Sigmoid colon (tissue), 7 donors: Measurements from ENCODE around the gene FBXW10. TPM values are rescaled to one million over a fixed set of nuclear protein-coding genes. Genes with fewer than 3 reads are reported as not detected.
"Not testable (repeated sequence)": the region's sequence is repeated elsewhere in the genome, so short reads cannot be mapped to it uniquely, and the experiment has no call there.

ENCODE experiments used
- DNase-seq: peaks from one replicate; pipeline ENCODE4 v3.0.0-alpha.2; 2019
- H3K27ac ChIP-seq, 4 donors: fragments of 200-600 bp; sonication (generic); one replicate each; pipeline ENCODE4 v1.5.1; 2016 to 2019; ENCODE audit warnings: mild to moderate bottlenecking in 1 of 4
- H3K27me3 ChIP-seq, 3 donors: fragments of 200-600 bp; sonication (generic); one replicate each; pipeline ENCODE4 v1.5.1; 2019; ENCODE audit warnings: mild to moderate bottlenecking in 1 of 3
- H3K36me3 ChIP-seq, 4 donors: fragments of 200-600 bp; sonication (generic); one replicate each; pipeline ENCODE4 v1.5.1; 2016 to 2019
- H3K4me1 ChIP-seq, 4 donors: fragments of 200-600 bp; sonication (generic); one replicate each; pipeline ENCODE4 v1.5.1; 2017 to 2019
- H3K4me3 ChIP-seq, 4 donors: fragments of 200-600 bp; sonication (generic); one replicate each; pipeline ENCODE4 v1.5.1; 2017 to 2019; ENCODE audit warnings: mild to moderate bottlenecking in 2 of 4, moderate library complexity in 1 of 4
- H3K9me3 ChIP-seq, 4 donors: fragments of 200-600 bp in 3 of 4; sonication (generic) in 3 of 4; one replicate each; pipeline versions ENCODE4 v1.5.1 to v1.6.1; 2013 to 2019
- CTCF ChIP-seq, 4 experiments: fragments of 450-650 bp in 3 of 4; fragments of 200-600 bp in 1 of 4; IDR thresholded peaks; one replicate each; pipeline ENCODE4 v1.5.1; 2016 to 2019; ENCODE audit warnings: antibody characterized with exemption in 4 of 4, mild to moderate bottlenecking in 3 of 4, moderate library complexity in 2 of 4
- EP300 ChIP-seq, 4 donors: sonication (generic); formaldehyde crosslinking; IDR thresholded peaks; one replicate each; pipeline ENCODE4 v1.6.1; 2017; ENCODE audit warnings: antibody characterized with exemption in 4 of 4
- POLR2A ChIP-seq, 2 donors: fragments of 450-650 bp; IDR thresholded peaks; one replicate each; pipeline ENCODE4 v1.6.1; 2016; ENCODE audit warnings: antibody characterized with exemption in 2 of 2, mild to moderate bottlenecking in 2 of 2, moderate library complexity in 2 of 2
- POLR2AphosphoS5 ChIP-seq, 4 donors: sonication (generic); formaldehyde crosslinking; IDR thresholded peaks; one replicate each; pipeline ENCODE4 v1.6.1; 2017; ENCODE audit warnings: antibody characterized with exemption in 4 of 4
- WGBS, 2 donors: extraction: QIAGEN DNeasy Blood & Tissue Kit; methylation state at CpG; one replicate each; pipeline ENCODE4 v1.1.7; 2013; 5-methylcytosine and 5-hydroxymethylcytosine counted together
- intact Hi-C: fragments of 100-400 bp; cut with DNase I; formaldehyde crosslinking; loops from one replicate; pipeline ENCODE4 v1.15.1; 2023
- polyA plus RNA-seq, 3 donors: library from polyadenylated mRNA; stranded (reverse); fragments of 200-250 nt; gene quantifications; one replicate each; pipeline ENCODE4 v1.2.3, GENCODE V29; 2013
- total RNA-seq, 4 donors: library from RNA; depleted of rRNA; stranded (reverse); fragments of >200 nt; gene quantifications; one replicate each; pipeline ENCODE4 v1.1.0, GENCODE V29; 2016
- donor health status: healthy with polysubstance abuse.
- donor health status: Bipolar disorder and iron deficiency.
- donor health status: healthy.

FBXW10 gene
- total and polyA plus RNA-seq, 7 donors = 0.03 to 0.33 (median 0.28) TPM; not detected in 4

DNA sequence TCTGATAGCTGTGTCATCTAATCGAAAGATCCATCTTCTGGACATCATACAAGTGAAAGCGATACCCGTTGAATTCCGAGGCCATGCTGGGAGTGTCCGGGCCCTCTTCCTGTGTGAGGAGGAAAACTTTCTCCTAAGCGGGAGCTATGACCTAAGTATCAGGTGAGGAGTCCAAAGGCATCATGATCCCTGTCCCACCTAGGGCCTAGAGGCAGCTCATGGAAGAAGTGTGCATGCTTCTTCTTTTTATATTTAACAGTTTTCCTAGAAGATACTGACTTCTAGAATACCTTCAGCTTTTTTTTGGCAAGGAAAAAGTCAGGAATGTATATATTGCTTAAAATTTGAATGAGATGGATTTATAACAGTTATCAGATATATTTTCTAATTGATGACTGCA, 14.5 kb downstream of the FBXW10 start:
- H3K36me3 ChIP-seq, H3K9me3 ChIP-seq, H3K4me3 ChIP-seq, H3K27me3 ChIP-seq, H3K27ac ChIP-seq, intact Hi-C loops, DNase-seq, H3K4me1 ChIP-seq: not testable (repeated sequence)
- WGBS, 2 donors = 92 to 98% methylated on average over 1 to 2 of the region's 6 CpGs

DNA sequence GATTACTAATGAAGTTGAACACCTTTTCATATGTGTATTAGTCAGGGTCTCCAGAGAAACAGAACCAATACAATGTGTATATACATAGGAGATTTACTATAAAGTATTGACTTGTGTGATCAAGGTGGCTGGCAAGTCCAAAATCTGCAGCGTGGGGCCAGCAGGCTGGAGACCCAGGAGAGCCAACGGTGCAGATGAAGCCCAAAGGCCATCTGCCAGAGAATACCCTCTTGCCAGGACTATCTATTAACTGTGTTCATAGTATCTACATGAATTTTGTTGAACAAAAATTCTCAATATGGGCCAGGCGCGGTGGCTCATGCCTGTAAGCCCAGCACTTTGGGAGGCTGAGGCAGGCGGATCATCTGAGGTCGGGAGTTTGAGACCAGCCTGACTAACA, 16.4 kb downstream of the FBXW10 start:
- H3K27me3 ChIP-seq, H3K4me1 ChIP-seq, H3K9me3 ChIP-seq, intact Hi-C loops, H3K36me3 ChIP-seq, H3K27ac ChIP-seq, DNase-seq, H3K4me3 ChIP-seq: not testable (repeated sequence)
- WGBS, 2 donors = 95 to 96% methylated on average over 6 of the region's 6 CpGs

DNA sequence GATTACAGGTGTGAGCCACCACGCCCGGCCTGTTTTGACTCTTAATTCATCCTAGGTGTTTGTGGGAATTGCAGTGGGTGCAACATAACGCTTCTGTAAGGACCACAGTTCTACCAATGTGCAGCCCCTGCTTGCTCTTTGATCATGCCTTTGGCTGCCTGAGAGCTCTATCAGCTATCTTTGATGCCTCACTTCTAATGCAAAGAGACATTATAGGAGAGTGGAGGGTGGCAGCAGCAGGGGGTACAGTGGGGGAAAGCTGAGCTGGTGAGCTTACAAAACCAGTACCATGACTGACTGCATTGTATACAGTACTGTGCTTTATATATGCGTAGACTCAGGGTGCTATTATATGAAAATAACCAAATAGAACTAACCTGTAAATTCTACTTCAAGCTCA, 26.7 kb downstream of the FBXW10 start:
- H3K9me3 ChIP-seq, intact Hi-C loops, H3K27ac ChIP-seq, DNase-seq, H3K4me3 ChIP-seq, H3K4me1 ChIP-seq, H3K27me3 ChIP-seq, H3K36me3 ChIP-seq: not testable (repeated sequence)
- 89 to 97% methylated on average over 4 of the region's 4 CpGs for WGBS, 2 donors

GRCh38 chr17:18771066-18771465, 27.2 kb downstream of the FBXW10 start:
- H3K4me3 ChIP-seq, H3K27ac ChIP-seq, H3K9me3 ChIP-seq, DNase-seq, intact Hi-C loops, H3K4me1 ChIP-seq, H3K27me3 ChIP-seq, H3K36me3 ChIP-seq: not testable (repeated sequence)
- WGBS, 2 donors = 75 to 90% methylated on average over 4 of the region's 4 CpGs

GRCh38 chr17:18772471-18772870, 28.6 kb downstream of the FBXW10 start:
- H3K4me3 ChIP-seq = no peak overlapping the region
- no peak for DNase-seq
- no peaks in the 10 kb centered on the region for H3K27me3 ChIP-seq
- H3K27ac ChIP-seq = no peak overlapping the region
- no peaks in the 10 kb centered on the region for H3K36me3 ChIP-seq
- H3K4me1 ChIP-seq = no peaks in the 10 kb centered on the region
- WGBS, 2 donors = 83 to 89% methylated on average over 7 of the region's 7 CpGs
- H3K9me3 ChIP-seq = no peaks in the 10 kb centered on the region
- intact Hi-C loops = no loop called here
- TF ChIP-seq EP300 (IDR thresholded peaks at IDR 0.05) = no peak
- TF ChIP-seq POLR2AphosphoS5 (IDR thresholded peaks at IDR 0.05) = no peak
- TF ChIP-seq POLR2A (IDR thresholded peaks at IDR 0.05) = no peak
- TF ChIP-seq CTCF (IDR thresholded peaks at IDR 0.05) = no peak

GRCh38 chr17:18780991-18781718, 37.3 kb downstream of the FBXW10 start, which contains the start of gene TVP23B:
TSS of gene TVP23B (plus strand) at chr17:18781183. CDS start at chr17:18781294, 111 bp downstream.
- H3K27ac ChIP-seq = peak within 1 kb of the TSS; percentile 72 to 84 (median 83)
- intact Hi-C loops, H3K36me3 ChIP-seq, H3K9me3 ChIP-seq, H3K27me3 ChIP-seq, H3K4me1 ChIP-seq: not testable (repeated sequence)
- peak within 1 kb of the TSS; percentile 49 to 62 (median 60) for H3K4me3 ChIP-seq
- DNase-seq = peak; percentile 98
- peak; percentile 67 to 93 (median 86) for TF ChIP-seq POLR2AphosphoS5 (IDR thresholded peaks at IDR 0.05)
- peak in 1 of 2 donors; percentile 55 for TF ChIP-seq POLR2A (IDR thresholded peaks at IDR 0.05)
- 0% methylated on average over 55 to 56 of the region's 56 CpGs for WGBS, 2 donors

- intact Hi-C loops, H3K9me3 ChIP-seq, H3K4me1 ChIP-seq, DNase-seq, H3K27me3 ChIP-seq, H3K36me3 ChIP-seq: not testable (repeated sequence)
- WGBS, 2 donors = 2 to 5% methylated on average over 3 of the region's 5 CpGs
- peak overlapping the region; percentile 72 to 84 (median 83) for H3K27ac ChIP-seq
- peak overlapping the region; percentile 49 to 62 (median 60) for H3K4me3 ChIP-seq
Observed at GRCh38 chr17:18781805-18782204, 38.0 kb downstream of the FBXW10 start.

DNA sequence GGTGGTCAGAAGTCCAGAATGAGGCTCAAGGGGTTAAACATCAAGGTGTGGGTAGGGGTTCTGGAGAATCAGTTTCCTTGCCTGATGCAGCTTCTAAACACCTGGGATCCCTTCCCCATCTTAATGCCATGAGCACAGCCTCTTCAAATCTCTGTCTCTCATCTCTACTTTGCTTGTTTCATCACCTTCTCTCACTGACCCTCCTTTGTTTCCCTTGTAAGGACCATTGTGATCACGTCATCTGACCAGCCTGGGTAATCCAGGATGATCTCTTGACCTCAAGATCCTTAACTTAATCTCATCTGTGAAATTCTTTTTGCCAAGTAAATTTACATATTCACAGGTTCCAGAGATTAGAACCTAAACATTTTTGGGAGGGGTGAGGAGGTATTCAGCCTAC, 42.1 kb downstream of the FBXW10 start:
- intact Hi-C loops, H3K27ac ChIP-seq, H3K4me3 ChIP-seq, H3K4me1 ChIP-seq, DNase-seq, H3K9me3 ChIP-seq, H3K27me3 ChIP-seq, H3K36me3 ChIP-seq: not testable (repeated sequence)
- 92 to 98% methylated on average over 1 of the region's 1 CpG for WGBS, 2 donors

DNA sequence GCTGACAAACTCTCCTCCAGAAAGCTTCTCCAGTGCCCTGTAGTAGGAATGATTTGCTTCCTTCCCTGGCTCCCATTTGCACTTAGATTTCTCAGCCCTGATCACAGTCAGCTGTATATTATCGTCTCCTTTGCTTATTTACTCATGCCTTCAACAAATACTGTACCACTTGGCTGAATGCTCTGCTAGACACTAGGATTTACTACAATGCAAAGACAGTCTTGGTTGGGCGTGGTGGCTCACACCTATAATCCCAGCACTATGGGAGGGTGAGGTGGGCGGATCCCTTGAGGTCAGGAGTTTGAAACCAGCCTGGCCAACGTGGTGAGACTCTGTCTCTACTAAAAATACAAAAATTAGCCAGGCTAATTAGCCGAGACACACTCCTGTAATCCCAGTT, 43.0 kb downstream of the FBXW10 start:
- intact Hi-C loops, H3K36me3 ChIP-seq, H3K27ac ChIP-seq, H3K4me1 ChIP-seq, H3K9me3 ChIP-seq, H3K4me3 ChIP-seq, DNase-seq, H3K27me3 ChIP-seq: not testable (repeated sequence)
- WGBS, 2 donors = 54 to 81% methylated on average over 4 of the region's 5 CpGs

DNA sequence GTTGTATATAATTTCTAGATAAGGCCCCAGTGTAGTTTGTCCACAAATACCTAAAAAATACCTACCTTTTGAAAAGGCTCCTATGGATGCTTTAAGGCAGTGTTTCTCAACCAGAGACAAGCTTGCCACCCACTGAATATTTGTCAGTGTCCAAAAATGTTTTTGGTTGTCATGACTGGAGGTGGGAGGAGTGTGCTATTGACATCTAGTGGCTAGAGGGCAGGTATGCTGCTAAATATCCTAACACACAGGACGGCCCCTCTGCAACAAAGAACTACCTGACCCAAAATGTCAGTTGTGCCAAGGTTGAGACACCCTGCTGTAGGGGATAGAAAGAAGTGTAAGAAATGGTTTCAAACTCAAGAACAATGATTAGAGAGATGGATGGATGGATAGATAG, 47.5 kb downstream of the FBXW10 start:
- H3K4me3 ChIP-seq, DNase-seq, H3K27ac ChIP-seq, H3K27me3 ChIP-seq, H3K36me3 ChIP-seq, H3K9me3 ChIP-seq, intact Hi-C loops, H3K4me1 ChIP-seq: not testable (repeated sequence)
- WGBS, 2 donors = 57 to 60% methylated on average over 1 of the region's 1 CpG

DNA sequence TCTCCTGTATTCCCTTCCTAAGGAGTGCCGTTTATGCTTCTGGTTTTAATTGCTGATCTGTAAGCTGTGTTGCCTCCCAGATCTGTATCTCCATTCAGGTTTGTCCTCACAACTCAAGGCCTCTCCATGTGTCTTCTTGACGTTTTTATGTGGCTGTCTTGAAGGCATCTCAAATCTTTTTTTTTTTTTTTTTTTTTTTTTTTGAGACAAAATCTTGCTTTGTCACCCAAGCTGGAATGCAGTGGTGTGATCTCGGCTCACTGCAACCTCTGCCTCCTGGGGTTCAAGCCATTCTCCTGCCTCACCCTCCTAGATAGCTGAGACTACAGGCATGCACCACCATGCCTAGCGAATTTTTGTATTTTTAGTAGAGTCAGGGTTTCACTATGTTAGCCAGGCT, 51.0 kb downstream of the FBXW10 start:
- H3K9me3 ChIP-seq, H3K4me1 ChIP-seq, H3K27me3 ChIP-seq, DNase-seq, intact Hi-C loops, H3K4me3 ChIP-seq: not testable (repeated sequence)
- H3K27ac ChIP-seq = peak overlapping the region in 1 of 4 donors; percentile 4
- WGBS, 2 donors = 76 to 77% methylated on average over 4 of the region's 4 CpGs
- H3K36me3 ChIP-seq = peaks cover 0 to 24% (median 0%) of the 10 kb centered on the region in 4 donors

DNA sequence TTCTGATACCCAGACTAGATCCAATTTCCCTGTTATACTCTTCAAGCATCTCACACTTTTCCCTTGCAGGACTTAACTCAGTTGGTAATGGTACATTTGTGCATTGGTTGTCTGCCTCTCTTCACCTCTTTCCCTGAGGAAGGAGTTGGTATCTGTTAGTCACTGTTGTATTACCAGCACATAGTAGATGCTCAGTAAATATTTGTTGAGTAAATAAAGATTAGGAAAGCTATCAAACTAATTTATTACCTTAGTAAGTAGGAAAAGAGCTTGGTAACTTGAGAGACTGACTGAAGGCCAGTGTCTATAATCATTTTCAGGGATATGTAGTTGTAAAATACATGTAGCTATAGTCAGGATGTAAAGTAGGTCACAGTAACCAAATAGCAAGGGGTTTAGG, 53.0 kb downstream of the FBXW10 start:
- intact Hi-C loops, H3K9me3 ChIP-seq, DNase-seq, H3K4me3 ChIP-seq, H3K4me1 ChIP-seq, H3K27me3 ChIP-seq, H3K27ac ChIP-seq: not testable (repeated sequence)
- H3K36me3 ChIP-seq = peaks cover 0 to 41% (median 0%) of the 10 kb centered on the region in 4 donors
